HG03432 (cell line): ENCODE results near the gene CAPN10.
"Not testable (repeated sequence)": the region's sequence is repeated elsewhere in the genome, so short reads cannot be mapped to it uniquely, and the experiment has no call there.

Source experiments
- ATAC-seq: cut with Tn5 transposase; IDR thresholded peaks from one replicate; pipeline ENCODE4 v1.9.1; 2021; ENCODE audit warnings: mild to moderate bottlenecking, moderate library complexity; ENCODE audit not compliant: unreplicated experiment

Gene CAPN10, protein sequence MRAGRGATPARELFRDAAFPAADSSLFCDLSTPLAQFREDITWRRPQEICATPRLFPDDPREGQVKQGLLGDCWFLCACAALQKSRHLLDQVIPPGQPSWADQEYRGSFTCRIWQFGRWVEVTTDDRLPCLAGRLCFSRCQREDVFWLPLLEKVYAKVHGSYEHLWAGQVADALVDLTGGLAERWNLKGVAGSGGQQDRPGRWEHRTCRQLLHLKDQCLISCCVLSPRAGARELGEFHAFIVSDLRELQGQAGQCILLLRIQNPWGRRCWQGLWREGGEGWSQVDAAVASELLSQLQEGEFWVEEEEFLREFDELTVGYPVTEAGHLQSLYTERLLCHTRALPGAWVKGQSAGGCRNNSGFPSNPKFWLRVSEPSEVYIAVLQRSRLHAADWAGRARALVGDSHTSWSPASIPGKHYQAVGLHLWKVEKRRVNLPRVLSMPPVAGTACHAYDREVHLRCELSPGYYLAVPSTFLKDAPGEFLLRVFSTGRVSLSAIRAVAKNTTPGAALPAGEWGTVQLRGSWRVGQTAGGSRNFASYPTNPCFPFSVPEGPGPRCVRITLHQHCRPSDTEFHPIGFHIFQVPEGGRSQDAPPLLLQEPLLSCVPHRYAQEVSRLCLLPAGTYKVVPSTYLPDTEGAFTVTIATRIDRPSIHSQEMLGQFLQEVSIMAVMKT

DNA sequence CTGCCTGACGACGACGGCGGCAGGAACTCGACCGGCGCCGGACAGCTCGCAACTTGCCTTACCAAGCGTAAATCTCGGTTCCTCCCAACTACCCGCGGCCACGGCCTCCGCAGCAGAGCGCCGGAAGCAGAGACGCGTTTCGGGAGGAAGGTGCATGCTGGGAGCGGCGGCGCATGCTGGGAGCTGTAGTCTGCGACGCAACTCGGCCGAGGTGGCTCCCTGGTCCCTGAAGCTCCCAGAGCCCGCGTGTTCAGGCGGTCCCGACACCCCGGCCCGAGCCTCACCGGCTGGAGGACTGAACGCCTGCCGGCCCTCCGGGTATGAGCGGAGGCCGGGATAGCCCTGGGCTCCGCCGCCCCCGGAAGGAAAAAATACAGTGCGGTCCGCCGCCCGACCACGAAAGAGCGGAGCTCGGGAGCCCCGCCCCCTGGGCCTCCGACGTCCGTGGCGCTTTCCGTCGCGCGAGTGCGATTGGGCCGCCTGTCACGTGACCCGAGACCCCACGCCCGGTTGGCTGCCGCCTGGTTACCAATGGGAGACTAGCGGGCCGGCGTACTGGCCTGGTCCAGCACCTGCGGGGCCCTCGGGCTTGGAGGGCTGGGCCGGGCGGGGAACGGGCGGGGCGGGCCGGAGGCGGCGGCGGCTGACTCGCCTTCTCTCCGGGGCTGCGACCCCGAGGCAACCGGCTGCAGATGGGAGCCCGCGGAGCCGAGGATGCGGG is at the start of gene CAPN10:
Gene CAPN10 (plus strand): TSS at position 537 of the 721 bp plus-strand sequence. CDS start 178 bp downstream, at position 715.
- peak; percentile 69 for ATAC-seq

DNA sequence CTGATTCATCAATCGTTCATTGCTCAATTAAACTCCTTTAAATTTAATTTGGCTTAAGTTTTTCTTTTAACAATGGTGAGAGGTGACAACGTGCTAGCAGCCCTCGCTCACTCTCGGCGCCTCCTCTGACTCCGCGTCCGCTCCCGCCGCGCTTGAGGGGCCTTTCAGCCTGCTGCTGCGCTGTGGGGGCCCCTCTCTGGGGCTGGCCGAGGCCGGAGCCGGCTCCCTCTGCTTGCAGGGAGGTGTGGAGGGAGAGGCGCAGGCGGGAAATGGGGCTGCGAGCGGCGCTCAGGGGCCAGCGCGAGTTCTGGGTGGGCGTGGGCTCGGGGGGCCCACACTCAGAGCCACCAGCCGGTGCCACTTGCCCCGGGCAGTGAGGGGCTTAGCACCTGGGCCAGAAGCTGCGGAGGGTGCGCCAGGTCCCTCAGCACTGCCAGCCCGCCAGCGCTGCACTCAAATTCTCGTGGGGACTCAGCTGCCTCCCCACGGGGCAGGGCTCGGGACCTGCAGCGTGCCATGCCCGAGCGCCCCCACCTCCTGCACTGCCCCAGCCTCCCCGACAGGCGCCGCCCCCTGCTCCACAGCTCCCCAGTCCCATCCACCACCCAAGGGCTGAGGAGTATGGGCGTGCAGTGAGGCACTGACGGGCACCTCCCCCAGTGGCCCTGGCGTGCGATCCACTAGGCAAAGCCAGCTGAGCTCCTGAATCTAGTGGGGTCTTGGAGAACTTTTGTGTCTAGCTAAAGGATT is 48.3 kb upstream of the CAPN10 start:
- ATAC-seq: no peak

DNA sequence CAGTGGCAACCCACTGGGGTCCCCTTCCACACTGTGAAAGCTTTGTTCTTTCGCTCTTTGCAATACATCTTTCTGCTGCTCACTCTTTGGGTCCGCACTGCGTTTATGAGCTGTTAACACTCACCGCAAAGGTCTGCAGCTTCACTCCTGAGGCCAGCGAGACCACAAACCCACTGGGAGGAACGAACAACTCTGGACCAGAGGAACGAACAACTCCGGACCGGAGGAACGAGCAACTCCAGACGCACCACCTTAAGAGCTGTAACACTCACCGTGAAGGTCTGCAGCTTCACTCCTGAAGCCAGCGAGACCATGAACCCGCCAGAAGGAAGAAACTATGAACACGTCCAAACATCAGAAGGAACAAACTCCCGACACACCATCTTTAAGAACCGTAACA is 47.4 kb upstream of the CAPN10 start:
- ATAC-seq: not testable (repeated sequence)

DNA sequence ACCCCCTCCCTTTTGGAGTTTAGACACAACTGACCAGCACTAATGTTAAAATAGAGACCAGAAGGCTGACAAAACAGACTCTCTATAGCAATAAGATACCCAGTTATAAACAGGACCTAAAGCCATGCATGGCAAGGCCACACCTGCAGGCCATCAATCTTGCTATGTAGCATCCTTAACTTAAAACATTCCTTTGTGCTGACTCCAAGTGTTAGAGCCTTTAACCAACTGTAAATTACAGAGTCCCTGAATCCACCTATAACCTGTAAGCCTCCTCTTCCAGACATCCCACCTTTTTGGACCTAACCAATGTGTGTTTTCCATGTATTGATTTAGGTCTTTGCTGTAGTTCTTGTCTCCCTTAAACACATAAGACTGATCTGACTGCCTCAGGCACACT is 46.6 kb upstream of the CAPN10 start:
- no peak for ATAC-seq

DNA sequence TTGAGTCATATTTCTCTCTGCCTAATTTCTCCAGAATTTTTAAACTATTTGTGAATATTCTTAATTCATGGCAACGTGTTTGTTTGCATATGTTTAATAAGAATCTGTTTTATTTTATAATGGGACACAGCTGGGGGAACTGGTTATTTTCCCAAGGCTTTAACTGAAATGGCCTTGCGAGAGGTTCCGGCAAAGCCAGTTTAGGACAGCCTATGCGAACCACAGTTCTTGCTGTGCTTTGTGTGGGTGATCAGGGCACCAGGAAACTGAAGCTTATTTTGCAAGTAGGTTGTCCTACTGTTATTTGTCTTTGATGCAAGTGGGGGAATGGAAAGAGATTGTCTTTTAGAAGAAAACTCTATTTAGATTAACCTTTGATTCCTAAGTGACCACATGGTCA is 35.2 kb upstream of the CAPN10 start:
- no peak for ATAC-seq

DNA sequence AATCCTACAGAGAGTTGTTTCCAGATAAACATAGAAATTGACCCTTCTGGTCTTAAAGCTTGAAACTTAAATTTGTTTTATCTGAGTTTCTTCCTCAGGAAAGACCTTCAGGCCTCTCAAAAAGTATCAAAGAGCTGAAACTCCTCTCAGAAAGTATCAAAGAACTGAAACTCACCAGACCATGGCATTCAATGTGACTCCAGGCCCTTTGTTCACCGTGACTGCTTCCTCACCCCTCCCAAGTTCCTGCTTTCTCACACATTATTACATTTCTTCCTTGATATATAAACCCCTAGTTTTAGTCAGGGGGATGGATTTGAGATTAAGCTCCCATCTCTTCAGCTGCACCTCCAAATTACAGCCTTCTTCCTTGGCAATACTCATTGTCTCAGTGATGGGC is 34.7 kb upstream of the CAPN10 start:
- no peak for ATAC-seq

DNA sequence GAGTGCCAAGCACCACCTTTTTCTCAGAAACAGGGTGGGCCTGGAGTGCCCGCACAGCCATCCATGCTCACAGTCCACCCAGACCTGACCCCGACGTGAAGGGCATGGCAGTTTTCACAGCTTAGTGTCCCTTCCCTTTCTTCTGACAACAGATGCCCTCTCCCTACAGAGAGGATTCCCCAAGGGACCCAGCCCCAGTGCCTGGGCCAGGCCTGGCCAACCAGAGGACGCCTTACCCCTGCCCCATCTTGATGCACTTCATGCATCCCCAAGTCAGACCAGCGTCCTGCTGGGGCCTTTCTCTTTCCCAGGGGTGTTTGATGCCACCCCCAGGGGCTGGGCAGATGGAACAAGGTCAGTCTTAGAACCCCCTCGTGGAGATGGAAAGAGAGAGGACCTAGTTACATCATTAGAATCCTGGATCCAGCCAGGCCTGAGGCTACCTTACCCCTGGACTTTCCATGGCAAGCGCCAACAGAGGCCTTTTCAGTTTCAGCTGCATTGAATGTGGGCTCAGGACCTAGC is 32.5 kb upstream of the CAPN10 start:
- ATAC-seq: no peak

DNA sequence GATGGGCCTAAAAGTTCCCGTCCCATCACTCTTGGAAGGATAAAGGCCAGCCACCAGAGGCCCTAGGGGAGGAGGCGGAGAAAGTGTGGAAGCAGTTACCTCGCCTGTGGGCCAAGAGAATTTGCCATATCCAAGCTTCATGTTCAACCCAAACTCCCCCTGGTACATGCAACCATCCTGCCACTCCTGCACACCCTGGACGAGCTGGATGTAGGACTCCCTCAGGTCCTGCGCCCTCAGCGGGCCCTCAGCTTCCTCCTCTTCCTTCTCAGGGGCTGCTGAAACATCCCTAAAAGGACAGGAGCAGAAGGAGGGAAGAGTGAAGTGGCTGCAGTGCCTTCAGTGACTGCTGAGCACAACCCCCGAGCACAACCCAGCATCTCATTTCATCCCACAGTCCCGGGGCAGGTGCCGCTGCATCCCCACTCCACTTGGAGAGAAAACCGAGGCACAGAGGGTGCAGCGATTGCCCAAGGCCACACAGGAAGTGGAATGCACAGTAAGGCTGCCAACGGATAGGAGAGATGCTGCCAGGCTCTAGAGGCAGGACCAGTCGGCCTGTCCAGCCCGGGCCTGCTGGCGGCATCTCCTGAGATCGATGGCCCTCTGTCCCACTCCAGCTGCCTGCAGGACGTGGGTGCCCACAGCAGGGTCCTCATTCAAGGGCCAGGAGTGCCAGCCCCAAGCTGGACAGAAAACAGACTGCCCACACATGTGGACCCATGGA is 31.6 kb upstream of the CAPN10 start:
- no peak for ATAC-seq

DNA sequence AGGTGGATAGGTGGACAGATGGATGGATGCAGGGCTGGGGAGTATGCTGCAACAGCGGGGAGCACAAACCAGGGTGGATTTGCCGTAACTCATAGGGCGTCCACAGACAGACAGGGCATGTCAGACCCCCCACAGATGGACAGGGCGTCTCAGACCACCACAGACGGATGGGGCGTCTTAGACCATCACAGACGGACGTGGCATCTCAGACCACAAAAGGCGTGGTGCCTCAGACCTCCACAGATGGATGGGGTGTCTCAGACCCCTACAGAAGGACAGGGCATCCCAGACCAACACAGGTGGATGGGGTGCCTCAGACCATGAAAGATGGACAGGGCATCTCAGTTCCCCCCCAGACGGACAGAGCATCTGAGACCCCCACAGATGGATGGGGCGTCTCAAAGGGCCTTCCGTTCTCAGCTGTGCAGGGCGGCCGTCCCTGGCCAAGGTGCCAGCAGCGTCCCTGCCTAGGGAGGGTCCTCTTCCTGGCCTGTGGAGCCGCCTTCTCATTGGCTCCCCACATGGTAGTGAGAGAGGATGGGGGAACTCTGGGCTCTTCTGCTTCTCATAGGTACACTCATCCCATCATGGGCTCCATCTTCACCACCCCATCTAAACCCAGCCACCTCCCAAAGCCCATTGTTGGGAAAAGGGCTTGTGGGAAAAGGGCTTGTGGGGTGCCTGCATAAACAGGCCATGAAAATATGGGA is 30.8 kb upstream of the CAPN10 start:
- no peak for ATAC-seq

DNA sequence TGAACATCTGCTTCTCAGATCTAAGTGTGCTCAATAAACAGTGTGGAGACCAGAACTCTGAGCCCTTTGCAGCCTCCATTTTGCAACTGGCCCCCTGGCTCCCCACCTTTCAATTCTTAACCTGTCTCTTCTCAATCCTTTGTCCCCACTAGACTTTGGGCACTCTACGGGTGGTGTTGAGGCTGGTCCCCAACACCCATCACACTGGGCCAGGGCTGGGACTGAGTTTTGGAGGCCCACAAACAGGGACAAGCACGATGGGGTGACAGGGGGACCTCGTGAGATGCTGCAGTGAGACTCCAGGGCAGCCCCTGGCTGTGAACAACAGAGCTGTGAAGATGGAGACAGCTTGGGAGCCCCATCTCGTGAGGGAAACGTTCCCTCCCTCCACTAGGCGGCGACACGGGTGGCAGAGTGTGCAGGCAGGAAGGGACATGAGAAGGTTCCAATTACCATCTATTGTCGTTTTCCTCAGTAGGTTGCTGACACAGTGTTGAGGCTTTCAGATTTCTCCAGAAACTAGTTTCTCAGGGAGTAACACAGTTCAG is 29.9 kb upstream of the CAPN10 start:
- ATAC-seq: no peak

DNA sequence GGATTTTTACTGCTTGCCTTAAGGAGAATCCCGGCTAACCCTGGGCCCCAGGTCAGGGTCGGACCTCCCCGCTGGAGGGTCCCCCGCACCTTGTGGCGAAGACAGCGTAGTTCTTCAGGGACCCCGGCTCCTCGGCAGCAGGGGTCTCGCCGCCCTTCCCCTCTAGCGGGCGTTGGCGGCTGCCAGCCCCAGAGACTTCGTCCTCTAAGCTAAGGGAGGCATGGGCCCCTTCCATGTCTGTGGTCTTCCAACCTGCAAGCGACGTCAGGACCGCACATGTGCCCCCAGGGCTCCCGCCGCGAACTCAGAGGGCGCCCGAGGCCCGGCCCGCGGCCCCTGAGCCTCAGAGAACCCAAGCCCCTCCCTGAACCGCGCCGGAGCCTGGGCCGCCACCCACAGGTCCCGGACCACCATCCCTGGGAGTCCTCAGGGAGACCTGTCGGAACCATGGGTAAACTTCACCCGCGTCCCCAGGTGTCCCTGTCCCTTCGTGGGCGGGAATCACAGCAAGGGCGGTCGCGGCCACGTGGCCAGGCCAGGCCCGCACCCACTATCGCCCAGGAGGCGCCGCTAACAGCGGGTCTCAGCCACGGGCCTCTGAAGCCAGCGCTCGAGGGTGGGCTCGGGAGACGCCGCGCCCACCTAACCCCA is 29.3 kb upstream of the CAPN10 start:
- no peak for ATAC-seq

DNA sequence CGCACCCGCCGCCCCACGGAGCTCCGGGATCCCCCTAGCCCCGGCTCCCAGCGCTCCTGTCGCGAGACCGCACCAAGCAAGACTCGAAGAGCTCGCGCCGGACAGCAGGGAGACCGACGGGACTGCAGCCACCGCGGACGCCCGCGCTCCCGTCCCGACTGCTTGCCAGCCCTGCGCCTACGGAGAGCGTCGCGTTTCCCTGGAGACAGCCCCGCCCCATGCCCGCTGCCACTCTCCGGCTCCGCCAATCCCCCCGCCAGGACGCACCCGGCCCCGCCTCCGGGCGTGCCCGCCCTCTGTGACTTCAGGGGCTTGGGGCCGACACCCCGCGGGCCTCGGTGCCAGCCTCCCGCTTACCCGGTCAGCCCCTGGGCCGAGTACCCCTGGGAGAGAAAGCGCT is 28.7 kb upstream of the CAPN10 start, which contains the start of gene ANKMY1:
Gene ANKMY1 (minus strand): TSS at position 181 of the 400 bp plus-strand sequence. CDS start 653 bp downstream, outside the sequence.
- ATAC-seq: no peak

DNA sequence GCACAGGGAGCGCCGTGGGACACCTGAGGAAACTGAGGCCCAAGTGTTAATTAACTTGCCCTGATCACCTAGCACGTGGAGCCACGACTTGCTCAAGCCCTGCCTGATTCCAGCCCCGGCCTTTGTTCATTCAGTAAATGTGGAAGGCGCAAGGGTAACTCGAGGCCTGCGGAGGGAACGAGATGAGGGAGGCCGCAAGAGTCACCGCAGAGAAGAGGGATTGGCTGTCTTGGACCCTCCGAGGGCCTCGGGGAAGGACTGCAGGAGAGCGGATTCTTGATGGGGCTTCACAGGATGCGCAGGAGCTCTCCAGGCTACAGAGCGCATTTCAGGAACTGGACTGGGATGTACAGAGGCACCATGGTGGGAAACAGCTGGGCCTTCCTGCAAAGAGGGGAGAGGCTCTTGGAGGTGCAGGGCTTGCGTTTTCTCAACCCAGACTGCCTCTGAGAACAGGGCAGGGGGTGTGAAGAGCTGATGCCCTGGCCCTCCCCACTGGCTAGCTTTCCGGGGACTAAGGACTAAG is 28.2 kb upstream of the CAPN10 start:
- ATAC-seq: no peak

DNA sequence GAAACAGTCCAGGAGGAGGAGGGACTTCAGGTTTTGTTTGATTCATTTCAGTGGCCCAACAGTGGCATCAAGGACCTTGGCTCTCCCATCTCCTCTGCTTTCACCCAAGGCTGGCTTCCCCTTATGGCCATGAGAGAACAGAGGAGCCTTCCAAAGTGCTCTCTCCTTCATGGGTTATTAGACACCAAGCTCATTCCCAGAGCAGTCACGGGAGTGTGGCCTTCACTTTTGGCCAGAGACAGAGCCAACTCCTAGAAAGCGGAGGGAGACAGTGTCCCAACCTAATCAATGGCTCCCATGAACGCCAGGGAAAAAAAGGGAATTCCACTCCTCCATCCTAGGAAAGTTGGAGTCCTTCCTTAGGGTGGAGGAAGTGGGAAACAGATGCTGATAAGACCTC is 27.2 kb upstream of the CAPN10 start:
- ATAC-seq: no peak

DNA sequence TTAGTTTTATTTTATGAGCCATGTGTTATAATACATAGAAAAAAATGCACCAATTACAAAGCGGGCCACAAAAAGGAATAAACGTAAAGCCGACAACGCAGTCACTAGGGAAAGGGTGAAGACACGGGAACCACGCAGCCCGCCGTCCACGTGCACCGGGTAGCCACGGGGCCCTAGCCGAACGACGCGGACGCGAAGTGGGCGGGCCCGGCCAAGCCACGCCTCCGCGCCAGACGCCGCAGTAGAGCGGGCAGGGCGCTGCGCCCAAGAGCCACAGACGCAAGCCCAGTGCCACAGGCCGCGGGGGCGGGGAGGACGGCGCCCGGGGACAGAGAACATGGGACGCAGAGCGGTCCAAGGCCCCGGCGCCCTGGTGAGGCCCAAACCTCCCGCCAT is 26.5 kb upstream of the CAPN10 start, which contains the start of gene DUSP28:
Gene DUSP28 (plus strand): TSS at position 274 of the 396 bp plus-strand sequence. CDS start 328 bp downstream, outside the sequence.
- ATAC-seq: peak; percentile 68

DNA sequence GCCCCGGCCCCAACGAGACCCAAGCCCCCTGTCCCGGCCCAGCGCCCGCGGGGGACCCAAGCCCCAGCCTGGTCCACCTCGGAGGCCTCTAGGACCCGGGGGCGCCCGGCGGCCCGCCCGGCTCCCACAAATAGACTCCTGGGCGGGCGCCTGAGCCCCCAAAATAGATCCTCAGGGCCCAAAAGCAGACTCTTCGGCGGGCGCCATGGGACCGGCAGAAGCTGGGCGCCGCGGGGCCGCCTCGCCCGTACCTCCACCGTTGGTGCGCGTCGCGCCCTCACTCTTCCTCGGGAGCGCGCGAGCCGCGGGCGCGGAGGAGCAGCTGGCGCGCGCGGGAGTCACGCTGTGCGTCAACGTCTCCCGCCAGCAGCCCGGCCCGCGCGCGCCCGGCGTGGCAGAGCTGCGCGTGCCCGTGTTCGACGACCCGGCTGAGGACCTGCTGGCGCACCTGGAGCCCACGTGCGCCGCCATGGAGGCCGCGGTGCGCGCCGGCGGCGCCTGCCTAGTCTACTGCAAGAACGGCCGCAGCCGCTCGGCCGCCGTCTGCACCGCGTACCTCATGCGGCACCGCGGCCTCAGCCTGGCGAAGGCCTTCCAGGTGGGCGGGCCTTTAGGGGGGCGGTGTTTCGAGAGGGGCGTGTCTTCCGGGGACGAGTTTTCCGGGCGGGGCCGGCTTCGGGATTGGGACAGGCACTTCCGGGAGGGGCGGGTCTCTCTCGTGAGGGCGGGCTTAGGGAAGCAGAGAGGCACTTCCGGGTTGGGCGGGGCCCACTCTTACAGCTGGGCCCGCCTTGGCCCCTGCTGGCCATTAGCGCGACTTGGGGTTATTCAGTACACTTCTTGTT is 25.8 kb upstream of the CAPN10 start:
- ATAC-seq: peak; percentile 59

DNA sequence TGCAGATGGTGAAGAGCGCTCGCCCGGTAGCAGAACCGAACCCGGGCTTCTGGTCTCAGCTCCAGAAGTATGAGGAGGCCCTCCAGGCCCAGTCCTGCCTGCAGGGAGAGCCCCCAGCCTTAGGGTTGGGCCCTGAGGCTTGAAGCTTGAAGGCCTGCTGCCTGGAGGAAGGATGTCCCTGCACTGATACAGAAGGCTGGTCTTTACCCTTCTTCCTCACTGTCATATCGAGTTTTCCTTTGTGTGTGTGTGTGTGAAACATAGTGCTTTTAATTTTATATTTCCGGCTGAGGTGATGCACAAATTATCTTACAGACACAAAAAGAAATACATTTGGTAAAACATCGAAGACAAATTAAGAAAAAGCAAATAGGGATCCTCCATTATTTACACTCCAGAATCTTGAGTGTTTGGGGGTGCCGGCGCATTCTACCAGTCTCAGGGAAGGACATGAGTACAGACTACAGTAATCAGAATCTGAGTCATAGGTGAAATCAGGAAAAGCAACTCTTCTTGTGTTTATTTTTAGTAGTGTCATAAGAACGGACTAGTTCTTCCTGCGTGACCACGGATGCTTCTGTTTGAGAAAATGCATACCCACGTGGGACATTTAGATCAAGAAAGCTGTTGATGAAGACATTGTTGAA is 25.1 kb upstream of the CAPN10 start:
- ATAC-seq: peak; percentile 0
